Prostate gland (tissue), 2 donors: ENCODE results near the gene TBX2. TPM values are rescaled to one million over a fixed set of nuclear protein-coding genes. Genes with fewer than 3 reads are reported as not detected.

ENCODE experiments used
- DNase-seq: peaks from one replicate; pipeline ENCODE4 v3.0.0-alpha.2; 2019; ENCODE audit warnings: low spot score
- H3K27ac ChIP-seq, 2 donors: fragments of 200-600 bp; sonication (generic); 2 replicates each; pipeline ENCODE4 v1.5.1; 2017 to 2019
- H3K27me3 ChIP-seq: fragments of 200-600 bp; sonication (generic); replicated peaks from 2 replicates; pipeline ENCODE4 v1.5.1; 2019; ENCODE audit not compliant: insufficient read depth
- H3K36me3 ChIP-seq, 2 donors: fragments of 200-600 bp; sonication (generic); 1 replicate in 1 of 2; 2 replicates in 1 of 2; pipeline versions ENCODE4 v1.5.1 to v1.8.1; 2017 to 2019
- H3K4me1 ChIP-seq: fragments of 200-600 bp; sonication (generic); replicated peaks from 2 replicates; pipeline ENCODE4 v1.5.1; 2019
- H3K4me3 ChIP-seq, 2 donors: fragments of 200-600 bp; sonication (generic); 2 replicates each; pipeline ENCODE4 v1.5.1; 2017 to 2019
- H3K9me3 ChIP-seq: fragments of 200-600 bp; sonication (generic); 2 replicates; pipeline ENCODE4 v1.5.1; 2017
- CTCF ChIP-seq, 4 experiments: fragments of 200-600 bp in 2 of 4; fragments of 450-650 bp in 2 of 4; sonication (generic) in 2 of 4; IDR thresholded peaks; 1 replicate in 3 of 4; 2 replicates in 1 of 4; pipeline ENCODE4 v1.5.1; 2016 to 2019; ENCODE audit warnings: antibody characterized with exemption in 4 of 4, mild to moderate bottlenecking in 2 of 4, moderate library complexity in 2 of 4
- POLR2A ChIP-seq: fragments of 450-650 bp; IDR thresholded peaks from one replicate; pipeline ENCODE4 v1.6.1; 2016; ENCODE audit warnings: antibody characterized with exemption, mild to moderate bottlenecking
- POLR2AphosphoS5 ChIP-seq: sonication (generic); formaldehyde crosslinking; IDR thresholded peaks from one replicate; pipeline ENCODE4 v1.6.1; 2017; ENCODE audit warnings: antibody characterized with exemption
- WGBS: methylation state at CpG from one replicate; pipeline ENCODE4 v1.1.5; 2018; 5-methylcytosine and 5-hydroxymethylcytosine counted together
- intact Hi-C: fragments of 100-400 bp; cut with DNase I; formaldehyde crosslinking; loops from one replicate; pipeline ENCODE4 v1.14.2; 2022
- total RNA-seq, 2 donors: library from RNA; depleted of rRNA; stranded (reverse); fragments of >200 nt; gene quantifications; one replicate each; pipeline ENCODE4 v1.1.0, GENCODE V29; 2016

The TBX2 gene
- total RNA-seq, 2 donors from 2014 or later: 9.2 to 34.1 TPM

GRCh38 chr17:61413661-61414126 lies 14.1 kb downstream of the TBX2 start:
- Histone ChIP-seq H3K27me3 (no peaks in the 10 kb centered on the region), H3K36me3 (no peaks in the 10 kb centered on the region), H3K4me1 (no peaks in the 10 kb centered on the region), H3K4me3 (no peak overlapping the region), H3K27ac (no peak overlapping the region), H3K9me3 (no peaks in the 10 kb centered on the region)
- intact Hi-C loops: loop anchor here (2.0 to 5.0 kb wide), 3 partner anchors 44 to 161 kb away; no protein-coding TSS in a partner anchor
- WGBS: 82% methylated on average over 8 of the region's 8 CpGs
- no peak for DNase-seq
- TF ChIP-seq CTCF (IDR thresholded peaks at IDR 0.05) (no peak), POLR2A (no peak), POLR2AphosphoS5 (no peak)

GRCh38 chr17:61414141-61414935 lies 14.7 kb downstream of the TBX2 start:
- no peaks in the 10 kb centered on the region for H3K36me3 ChIP-seq
- peak; percentile 4 for DNase-seq
- no peak overlapping the region for H3K4me3 ChIP-seq
- TF ChIP-seq CTCF (IDR thresholded peaks at IDR 0.05): no peak
- TF ChIP-seq POLR2A: no peak
- TF ChIP-seq POLR2AphosphoS5: no peak
- no peaks in the 10 kb centered on the region for H3K9me3 ChIP-seq
- no peaks in the 10 kb centered on the region for H3K27me3 ChIP-seq
- intact Hi-C loops: loop anchor here (5.0 kb wide), 1 partner anchor 43 kb away; no protein-coding TSS in a partner anchor
- peak overlapping the region in 1 of 2 donors; percentile 35 for H3K27ac ChIP-seq
- no peaks in the 10 kb centered on the region for H3K4me1 ChIP-seq
- WGBS: 65% methylated on average over 16 of the region's 16 CpGs

- 84% methylated on average over 5 of the region's 5 CpGs for WGBS
- H3K27me3 ChIP-seq: no peaks in the 10 kb centered on the region
- intact Hi-C loops: loop anchor here (5.0 kb wide), 1 partner anchor 42 kb away; no protein-coding TSS in a partner anchor
- no peak overlapping the region for H3K4me3 ChIP-seq
- H3K36me3 ChIP-seq: no peaks in the 10 kb centered on the region
- no peak for DNase-seq
- peak overlapping the region in 1 of 2 donors; percentile 35 for H3K27ac ChIP-seq
- no peaks in the 10 kb centered on the region for H3K4me1 ChIP-seq
- no peaks in the 10 kb centered on the region for H3K9me3 ChIP-seq
- TF ChIP-seq POLR2AphosphoS5: no peak
- TF ChIP-seq CTCF (IDR thresholded peaks at IDR 0.05): no peak
- no peak for TF ChIP-seq POLR2A
Measured at GRCh38 chr17:61414936-61415251, 15.3 kb downstream of the TBX2 start.

GRCh38 chr17:61415374-61416210 lies 15.9 kb downstream of the TBX2 start:
- TF ChIP-seq CTCF (IDR thresholded peaks at IDR 0.05) (no peak), POLR2A (no peak), POLR2AphosphoS5 (no peak)
- DNase-seq: peak; percentile 3
- H3K4me3 ChIP-seq: no peak overlapping the region
- no peaks in the 10 kb centered on the region for H3K9me3 ChIP-seq
- H3K27ac ChIP-seq: peak overlapping the region in 1 of 2 donors; percentile 35
- no peaks in the 10 kb centered on the region for H3K36me3 ChIP-seq
- no peaks in the 10 kb centered on the region for H3K27me3 ChIP-seq
- intact Hi-C loops: no loop called here
- 97% methylated on average over 6 of the region's 6 CpGs for WGBS
- no peaks in the 10 kb centered on the region for H3K4me1 ChIP-seq
